ENCODE measurements around the gene EME1. TPM values are rescaled to one million over a fixed set of nuclear protein-coding genes. Genes with fewer than 3 reads are reported as not detected.

Gene EME1
- total and polyA plus RNA-seq, 2 of the 13 experiments (the other 11 are each of a cell fraction or from before 2014, with no cell fraction given) = 20.7 to 24.6 TPM

- CTCF ChIA-PET (ENCODE audit: low intra/inter-chr PET ratio, low total read pairs) = no interaction called here
- H3K4me1 ChIP-seq (ENCODE audit: insufficient read depth, low read length) = peaks cover 44% of the 10 kb centered on the region
- POLR2A ChIA-PET = interaction anchor here (0.8 to 1.9 kb wide), 4 partner anchors 11 to 38 kb away, joined by 3 to 6 read pairs (median 4); partner anchors contain the start of gene XYLT2
- H4K20me1 ChIP-seq (ENCODE audit: insufficient read depth, low read length) = no peaks in the 10 kb centered on the region
- no peaks in the 10 kb centered on the region for H3K27me3 ChIP-seq (ENCODE audit: control insufficient read depth in 1 of 2, insufficient read depth in 2 of 2, low read length in 2 of 2)
- H3K9me3 ChIP-seq (ENCODE audit: low read length) = no peaks in the 10 kb centered on the region
- in situ Hi-C loops (cut with HindIII; ENCODE audit: extremely low pct_ligation_motif_present, low pct_unique_long_range_greater_than_20kb) (no loop called here), intact Hi-C loops (cut with micrococcal nuclease; ENCODE audit: unreplicated experiment) (no loop called here)
- WGBS (ENCODE audit: low lambda C conversion rate) = 97% methylated on average over 4 of the region's 14 CpGs
- H3K4me2 ChIP-seq (ENCODE audit: low read depth, low read length) = no peak overlapping the region
- no peaks in the 10 kb centered on the region for H3K79me2 ChIP-seq (ENCODE audit: insufficient read depth, low read length)
- FAIRE-seq (no peak), DNase-seq (ENCODE audit: low spot score) (no peak), ATAC-seq (no peak)
- H2AFZ ChIP-seq (ENCODE audit: low read length) = no peak overlapping the region
- peaks cover 25 to 39% of the 10 kb centered on the region in 2 experiments for H3K36me3 ChIP-seq (replicated peaks in 1 of 2; ENCODE audit: control insufficient read depth in 1 of 2, insufficient read depth in 2 of 2, low read length in 2 of 2)
- no peak overlapping the region for H3K4me3 ChIP-seq (replicated peaks in 1 of 3; ENCODE audit: insufficient read depth in 1 of 3, low read depth in 2 of 3, low read length in 3 of 3)
- TF ChIP-seq AGO2 (optimal IDR thresholded peaks at IDR 0.05; ENCODE audit: low read depth, low read length) (peak; percentile 88), DZIP1 (CRISPR knock-in tag; IDR thresholded peaks at IDR 0.05) (0 out of 2 replicates have a peak, but pooled peaks have one; percentile 21), ZNF556 (CRISPR knock-in tag; IDR thresholded peaks at IDR 0.05; ENCODE audit: borderline replicate concordance) (no peak), ZNF468 (CRISPR knock-in tag; IDR thresholded peaks at IDR 0.05) (no peak), ZBTB33 (CRISPR knock-in tag; IDR thresholded peaks at IDR 0.05) (0 out of 2 replicates have a peak, but pooled peaks have one; percentile 40), MAFF (IDR thresholded peaks at IDR 0.05; ENCODE audit: low read depth, low read length) (no peak), CREM (IDR thresholded peaks at IDR 0.05) (no peak), CREM (CRISPR knock-in tag; IDR thresholded peaks at IDR 0.05) (no peak), HOXA7 (CRISPR knock-in tag; IDR thresholded peaks at IDR 0.05) (no peak)
- TF ChIP-seq, protein P1, sequence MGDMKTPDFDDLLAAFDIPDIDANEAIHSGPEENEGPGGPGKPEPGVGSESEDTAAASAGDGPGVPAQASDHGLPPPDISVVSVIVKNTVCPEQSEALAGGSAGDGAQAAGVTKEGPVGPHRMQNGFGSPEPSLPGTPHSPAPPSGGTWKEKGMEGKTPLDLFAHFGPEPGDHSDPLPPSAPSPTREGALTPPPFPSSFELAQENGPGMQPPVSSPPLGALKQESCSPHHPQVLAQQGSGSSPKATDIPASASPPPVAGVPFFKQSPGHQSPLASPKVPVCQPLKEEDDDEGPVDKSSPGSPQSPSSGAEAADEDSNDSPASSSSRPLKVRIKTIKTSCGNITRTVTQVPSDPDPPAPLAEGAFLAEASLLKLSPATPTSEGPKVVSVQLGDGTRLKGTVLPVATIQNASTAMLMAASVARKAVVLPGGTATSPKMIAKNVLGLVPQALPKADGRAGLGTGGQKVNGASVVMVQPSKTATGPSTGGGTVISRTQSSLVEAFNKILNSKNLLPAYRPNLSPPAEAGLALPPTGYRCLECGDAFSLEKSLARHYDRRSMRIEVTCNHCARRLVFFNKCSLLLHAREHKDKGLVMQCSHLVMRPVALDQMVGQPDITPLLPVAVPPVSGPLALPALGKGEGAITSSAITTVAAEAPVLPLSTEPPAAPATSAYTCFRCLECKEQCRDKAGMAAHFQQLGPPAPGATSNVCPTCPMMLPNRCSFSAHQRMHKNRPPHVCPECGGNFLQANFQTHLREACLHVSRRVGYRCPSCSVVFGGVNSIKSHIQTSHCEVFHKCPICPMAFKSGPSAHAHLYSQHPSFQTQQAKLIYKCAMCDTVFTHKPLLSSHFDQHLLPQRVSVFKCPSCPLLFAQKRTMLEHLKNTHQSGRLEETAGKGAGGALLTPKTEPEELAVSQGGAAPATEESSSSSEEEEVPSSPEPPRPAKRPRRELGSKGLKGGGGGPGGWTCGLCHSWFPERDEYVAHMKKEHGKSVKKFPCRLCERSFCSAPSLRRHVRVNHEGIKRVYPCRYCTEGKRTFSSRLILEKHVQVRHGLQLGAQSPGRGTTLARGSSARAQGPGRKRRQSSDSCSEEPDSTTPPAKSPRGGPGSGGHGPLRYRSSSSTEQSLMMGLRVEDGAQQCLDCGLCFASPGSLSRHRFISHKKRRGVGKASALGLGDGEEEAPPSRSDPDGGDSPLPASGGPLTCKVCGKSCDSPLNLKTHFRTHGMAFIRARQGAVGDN (CRISPR knock-in tag; IDR thresholded peaks at IDR 0.05) = 0 out of 2 replicates have a peak, but pooled peaks have one; percentile 18
- no peak overlapping the region for H3K27ac ChIP-seq (ENCODE audit: extremely low read length, insufficient read depth, low read length)
- no peak overlapping the region for H3K9ac ChIP-seq (ENCODE audit: insufficient read depth, low read depth, low read length)
- BruUV-seq (replicated peaks) = no TSS peak
These were observed 13.0 kb upstream of the EME1 start for GRCh38 chr17:50359998-50360461.
